ENCODE results near the gene C1QTNF9. TPM values are rescaled to one million over a fixed set of nuclear protein-coding genes. Genes with fewer than 3 reads are reported as not detected.

The C1QTNF9 gene
- total RNA-seq, 1 donor = not detected

DNA sequence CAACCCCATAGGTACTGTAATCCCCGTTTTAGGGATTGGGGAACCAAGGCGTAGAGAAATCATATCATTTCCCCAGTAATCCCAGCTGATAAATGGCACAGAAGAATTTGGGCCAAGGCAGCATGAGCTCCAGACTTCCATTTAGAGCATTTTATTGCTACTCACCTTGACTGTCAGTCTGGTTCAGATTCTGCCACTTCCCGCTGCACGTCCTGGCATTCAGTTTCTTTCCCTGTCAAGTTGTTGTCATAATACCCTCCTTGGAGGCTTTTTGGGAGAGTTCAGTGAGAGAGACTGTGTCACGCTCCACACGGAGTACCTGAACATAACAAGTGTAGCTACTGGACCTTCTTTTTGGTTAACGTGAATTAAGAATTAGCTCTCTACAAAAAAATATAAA lies 7.5 kb upstream of the C1QTNF9 start:
- no peak overlapping the region for H3K4me3 ChIP-seq (ENCODE audit: low read depth, low read length)
- TF ChIP-seq, protein P1, sequence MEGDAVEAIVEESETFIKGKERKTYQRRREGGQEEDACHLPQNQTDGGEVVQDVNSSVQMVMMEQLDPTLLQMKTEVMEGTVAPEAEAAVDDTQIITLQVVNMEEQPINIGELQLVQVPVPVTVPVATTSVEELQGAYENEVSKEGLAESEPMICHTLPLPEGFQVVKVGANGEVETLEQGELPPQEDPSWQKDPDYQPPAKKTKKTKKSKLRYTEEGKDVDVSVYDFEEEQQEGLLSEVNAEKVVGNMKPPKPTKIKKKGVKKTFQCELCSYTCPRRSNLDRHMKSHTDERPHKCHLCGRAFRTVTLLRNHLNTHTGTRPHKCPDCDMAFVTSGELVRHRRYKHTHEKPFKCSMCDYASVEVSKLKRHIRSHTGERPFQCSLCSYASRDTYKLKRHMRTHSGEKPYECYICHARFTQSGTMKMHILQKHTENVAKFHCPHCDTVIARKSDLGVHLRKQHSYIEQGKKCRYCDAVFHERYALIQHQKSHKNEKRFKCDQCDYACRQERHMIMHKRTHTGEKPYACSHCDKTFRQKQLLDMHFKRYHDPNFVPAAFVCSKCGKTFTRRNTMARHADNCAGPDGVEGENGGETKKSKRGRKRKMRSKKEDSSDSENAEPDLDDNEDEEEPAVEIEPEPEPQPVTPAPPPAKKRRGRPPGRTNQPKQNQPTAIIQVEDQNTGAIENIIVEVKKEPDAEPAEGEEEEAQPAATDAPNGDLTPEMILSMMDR (IDR thresholded peaks at IDR 0.05; ENCODE audit: insufficient read depth, low read depth, low read length) = no peak
- no peak for DNase-seq (ENCODE audit: low read depth)

DNA sequence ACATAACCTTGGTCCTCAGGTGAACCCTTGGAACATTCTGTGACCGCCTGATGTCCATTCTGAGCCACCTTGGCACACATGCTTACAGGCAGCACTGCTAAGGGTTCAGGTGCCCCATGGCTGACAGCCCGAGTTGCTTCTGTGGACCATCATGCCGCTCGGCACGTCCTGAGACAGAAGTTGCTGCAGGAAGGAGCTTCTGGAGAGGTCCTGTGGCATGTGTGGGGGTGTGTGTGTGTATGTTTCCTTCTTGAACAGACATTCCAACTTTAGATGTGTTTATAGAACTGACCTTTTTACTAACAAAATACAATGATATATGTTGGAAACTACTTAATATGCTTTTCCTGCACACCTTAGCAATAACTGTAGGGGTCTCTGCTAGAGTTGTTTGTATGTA lies 4.8 kb upstream of the C1QTNF9 start:
- DNase-seq (ENCODE audit: low read depth) = peak; percentile 27
- TF ChIP-seq, protein P1 (IDR thresholded peaks at IDR 0.05; ENCODE audit: insufficient read depth, low read depth, low read length) = no peak
- H3K4me3 ChIP-seq (ENCODE audit: low read depth, low read length) = no peak overlapping the region

DNA sequence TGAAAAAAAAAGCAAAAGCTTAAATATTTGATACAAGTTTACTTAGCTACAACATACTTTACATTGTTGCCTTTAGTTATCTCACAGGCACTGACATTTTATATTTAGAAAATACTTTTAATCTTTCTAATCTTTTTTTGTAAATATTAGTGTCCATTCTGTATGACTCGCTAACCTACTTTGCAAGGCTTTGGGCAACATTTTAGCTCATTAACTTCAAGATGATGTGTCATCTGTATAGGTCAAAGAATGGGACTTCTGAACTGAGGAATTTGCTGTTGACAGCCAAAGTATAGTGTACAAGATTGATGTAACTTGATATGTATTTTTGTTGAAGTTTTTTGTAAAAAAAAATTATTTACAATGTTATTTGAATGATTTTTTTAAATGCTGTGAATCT lies 2.7 kb upstream of the C1QTNF9 start:
- H3K4me3 ChIP-seq (ENCODE audit: low read depth, low read length) = no peak overlapping the region
- DNase-seq (ENCODE audit: low read depth) = peak; percentile 50
- TF ChIP-seq, protein P1 (IDR thresholded peaks at IDR 0.05; ENCODE audit: insufficient read depth, low read depth, low read length) = no peak

DNA sequence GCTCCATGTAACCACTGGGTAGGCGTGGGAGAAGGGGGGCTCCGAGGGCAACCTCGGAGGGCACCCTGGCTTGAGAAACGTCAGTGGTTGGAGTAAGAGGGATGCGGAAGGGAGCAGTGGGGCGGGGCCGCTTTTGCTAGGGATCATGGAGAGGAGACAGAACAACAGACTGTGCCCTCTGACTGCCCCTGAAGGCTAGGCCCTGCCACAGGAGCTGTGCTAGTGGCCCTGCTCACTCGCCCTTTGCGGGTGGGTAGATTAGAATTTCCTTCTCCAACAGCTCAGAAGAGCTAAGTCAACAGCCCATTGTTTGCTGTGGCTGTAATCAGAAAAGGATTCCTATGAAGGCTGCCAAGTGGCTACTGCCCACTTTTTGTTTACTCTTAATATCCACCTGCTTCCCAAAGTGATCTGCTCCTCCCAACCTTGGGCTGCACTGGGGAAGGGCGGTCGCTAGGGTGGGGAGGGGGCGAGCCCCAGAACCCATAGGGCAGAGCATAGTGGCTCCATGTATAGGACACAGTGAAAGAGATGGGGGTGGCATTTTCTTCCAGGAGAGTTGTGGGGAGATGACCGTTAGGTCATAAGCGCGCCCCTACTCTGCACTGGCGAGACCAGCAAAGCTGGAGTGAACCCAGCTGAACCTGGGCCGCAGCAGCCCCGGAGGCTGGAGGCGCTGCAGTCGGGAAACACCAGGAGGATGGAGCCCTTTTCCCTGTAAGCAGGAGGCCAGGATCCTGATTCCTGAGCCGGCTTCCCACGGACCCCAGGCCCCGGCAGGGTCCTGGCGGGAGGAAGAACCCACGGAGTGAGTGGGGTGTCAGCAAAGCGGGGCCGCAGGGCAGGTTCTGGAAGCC lies 1.9 kb upstream of the C1QTNF9 start:
- H3K4me3 ChIP-seq (ENCODE audit: low read depth, low read length) = no peak overlapping the region
- no peak for DNase-seq (ENCODE audit: low read depth)
- TF ChIP-seq, protein P1 (IDR thresholded peaks at IDR 0.05; ENCODE audit: insufficient read depth, low read depth, low read length) = no peak

DNA sequence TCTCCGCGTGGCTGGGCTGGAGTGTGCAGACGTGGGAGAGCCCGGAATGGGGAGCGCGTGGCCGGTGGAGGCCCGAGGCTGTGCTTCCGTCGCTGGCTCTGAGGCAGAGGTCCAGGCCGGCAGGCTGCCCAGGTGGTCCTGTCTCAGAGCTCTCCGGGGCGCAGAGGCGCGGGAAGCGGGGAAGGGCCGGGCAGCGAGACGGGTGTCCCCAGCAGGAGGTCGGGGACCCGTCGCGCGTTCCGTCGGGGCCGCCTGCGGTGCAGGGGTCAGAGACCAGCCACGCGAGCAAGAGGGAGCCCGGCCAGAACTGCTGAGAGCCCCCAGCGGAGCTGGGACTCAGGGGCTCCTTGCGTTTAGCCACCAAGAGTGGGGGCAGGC lies 1.3 kb upstream of the C1QTNF9 start:
- DNase-seq (ENCODE audit: low read depth) = no peak

DNA sequence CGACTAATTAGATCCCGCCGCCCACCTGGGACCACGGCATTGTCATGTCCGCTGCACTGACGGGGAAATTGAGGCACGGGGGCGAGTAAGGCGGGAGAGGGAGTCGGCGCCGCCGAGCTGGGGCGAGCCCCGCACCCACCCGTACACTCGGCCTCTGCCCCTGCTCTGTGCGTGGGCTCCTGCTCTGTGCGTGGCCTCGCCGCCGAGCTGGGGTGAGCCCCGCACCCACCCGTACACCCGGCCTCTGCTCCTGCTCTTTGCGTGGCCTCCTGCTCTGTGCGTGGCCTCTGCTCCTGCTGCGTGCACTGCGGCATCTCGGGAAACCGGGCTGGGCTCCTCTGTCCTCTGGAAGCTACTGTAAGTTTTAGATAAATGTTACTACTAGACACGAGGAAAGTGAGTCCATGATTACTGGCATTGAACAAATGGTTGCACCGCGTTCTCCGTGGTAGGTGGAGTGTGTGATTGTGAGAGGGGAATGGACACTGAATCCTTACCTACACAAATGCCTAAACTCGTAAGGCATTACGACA lies 826 bp upstream of the C1QTNF9 start:
- TF ChIP-seq, protein P1 (IDR thresholded peaks at IDR 0.05; ENCODE audit: insufficient read depth, low read depth, low read length) = no peak
- DNase-seq (ENCODE audit: low read depth) = no peak
- no peak overlapping the region for H3K4me3 ChIP-seq (ENCODE audit: low read depth, low read length)

More for the DNA sequence above, 1.3 kb upstream of the C1QTNF9 start:
- no peak overlapping the region for H3K4me3 ChIP-seq (ENCODE audit: low read depth, low read length)
- TF ChIP-seq, protein P1 (IDR thresholded peaks at IDR 0.05; ENCODE audit: insufficient read depth, low read depth, low read length) = no peak

Measured in fibroblast of villous mesenchyme (primary cell).